Endothelial cell (in vitro differentiated cells): ENCODE measurements around the gene TBX5. TPM values are rescaled to one million over a fixed set of nuclear protein-coding genes. Genes with fewer than 3 reads are reported as not detected.
A peak's percentile ranks its signal among the peaks of the same experiment; 100 is the strongest.

Experiments
- DNase-seq: peaks from one replicate; pipeline ENCODE4 v3.0.0; 2021; ENCODE audit warnings: low spot score
- H3K27ac Mint-ChIP-seq: one replicate; pipeline ENCODE4 v1.8.0; 2021; ENCODE audit warnings: mixed read lengths, inconsistent platforms; ENCODE audit not compliant: unreplicated experiment
- H3K27me3 Mint-ChIP-seq: one replicate; pipeline ENCODE4 v1.8.0; 2021; ENCODE audit warnings: mild to moderate bottlenecking, moderate library complexity, mixed read lengths, inconsistent platforms; ENCODE audit not compliant: unreplicated experiment
- H3K36me3 Mint-ChIP-seq: one replicate; pipeline ENCODE4 v1.8.0; 2021; ENCODE audit warnings: mild to moderate bottlenecking, low read depth, mixed read lengths, inconsistent platforms; ENCODE audit not compliant: unreplicated experiment
- H3K4me1 Mint-ChIP-seq: one replicate; pipeline ENCODE4 v1.8.0; 2021; ENCODE audit warnings: mild to moderate bottlenecking, mixed read lengths, inconsistent platforms; ENCODE audit not compliant: unreplicated experiment
- H3K4me3 Mint-ChIP-seq: one replicate; pipeline ENCODE4 v1.8.0; 2021; ENCODE audit warnings: mild to moderate bottlenecking, mixed read lengths, inconsistent platforms; ENCODE audit not compliant: unreplicated experiment
- H3K9me3 Mint-ChIP-seq: one replicate; pipeline ENCODE4 v1.8.0; 2021; ENCODE audit warnings: mixed read lengths, inconsistent platforms; ENCODE audit not compliant: unreplicated experiment
- CTCF ChIP-seq: fragments of 200-600 bp; sonication (generic); IDR thresholded peaks from one replicate; pipeline ENCODE4 v1.5.0; 2021; ENCODE audit warnings: antibody characterized with exemption; ENCODE audit not compliant: unreplicated experiment
- total RNA-seq: library from RNA; stranded (reverse); fragmentation: NEBNext Ultra II Directional; extraction: Animal tissue kit (Norgen Biotek cat#: 25700); gene quantifications from one replicate; pipeline ENCODE4 v1.2.1, GENCODE V29; 2021; ENCODE audit not compliant: unreplicated experiment

TBX5 gene
- total RNA-seq, 1 donor from 2014 or later = 0.38 TPM

GRCh38 chr12:114318984-114319383, 87.0 kb downstream of the TBX5 start:
- no peak overlapping the region for H3K4me3 Mint-ChIP-seq
- H3K9me3 Mint-ChIP-seq = no peaks in the 10 kb centered on the region
- H3K27me3 Mint-ChIP-seq = no peaks in the 10 kb centered on the region

DNA sequence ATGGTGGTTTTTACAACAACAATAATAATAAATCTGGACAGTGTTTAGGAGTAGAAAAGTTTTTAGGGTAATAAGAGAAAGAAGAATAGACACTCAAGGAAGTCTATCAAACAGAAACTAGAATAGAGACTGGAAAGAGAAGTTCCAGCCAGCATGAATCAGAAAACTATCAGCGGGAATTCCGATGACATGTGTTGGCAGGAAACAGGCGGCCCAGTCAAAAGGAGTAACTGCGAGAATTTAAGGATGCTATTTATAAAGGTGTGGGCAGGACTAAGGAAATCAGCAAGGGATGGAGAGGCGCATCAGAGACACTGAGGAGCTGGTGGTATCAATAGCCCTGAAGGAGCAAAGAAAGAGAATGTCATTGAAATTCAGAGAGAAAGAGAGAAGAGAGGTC, 89.9 kb downstream of the TBX5 start:
- DNase-seq = no peak
- H3K9me3 Mint-ChIP-seq = no peaks in the 10 kb centered on the region
- H3K4me3 Mint-ChIP-seq = no peak overlapping the region
- H3K27ac Mint-ChIP-seq = no peak overlapping the region
- H3K4me1 Mint-ChIP-seq = no peaks in the 10 kb centered on the region
- no peaks in the 10 kb centered on the region for H3K36me3 Mint-ChIP-seq
- TF ChIP-seq CTCF = no peak
- H3K27me3 Mint-ChIP-seq = no peaks in the 10 kb centered on the region

More at GRCh38 chr12:114318984-114319383, 87.0 kb downstream of the TBX5 start:
- H3K36me3 Mint-ChIP-seq = no peaks in the 10 kb centered on the region
- no peaks in the 10 kb centered on the region for H3K4me1 Mint-ChIP-seq
- DNase-seq = no peak
- H3K27ac Mint-ChIP-seq = no peak overlapping the region
- TF ChIP-seq CTCF = no peak

GRCh38 chr12:114314974-114315720, 90.8 kb downstream of the TBX5 start:
- no peaks in the 10 kb centered on the region for H3K9me3 Mint-ChIP-seq
- H3K36me3 Mint-ChIP-seq = no peaks in the 10 kb centered on the region
- DNase-seq = no peak
- H3K4me1 Mint-ChIP-seq = no peaks in the 10 kb centered on the region
- H3K27me3 Mint-ChIP-seq = no peaks in the 10 kb centered on the region
- no peak overlapping the region for H3K27ac Mint-ChIP-seq
- no peak overlapping the region for H3K4me3 Mint-ChIP-seq
- no peak for TF ChIP-seq CTCF

GRCh38 chr12:114314403-114314802, 91.5 kb downstream of the TBX5 start:
- no peak overlapping the region for H3K27ac Mint-ChIP-seq
- DNase-seq = no peak
- H3K4me3 Mint-ChIP-seq = no peak overlapping the region
- H3K4me1 Mint-ChIP-seq = no peaks in the 10 kb centered on the region
- H3K36me3 Mint-ChIP-seq = no peaks in the 10 kb centered on the region
- no peaks in the 10 kb centered on the region for H3K27me3 Mint-ChIP-seq
- TF ChIP-seq CTCF = no peak
- H3K9me3 Mint-ChIP-seq = no peaks in the 10 kb centered on the region

DNA sequence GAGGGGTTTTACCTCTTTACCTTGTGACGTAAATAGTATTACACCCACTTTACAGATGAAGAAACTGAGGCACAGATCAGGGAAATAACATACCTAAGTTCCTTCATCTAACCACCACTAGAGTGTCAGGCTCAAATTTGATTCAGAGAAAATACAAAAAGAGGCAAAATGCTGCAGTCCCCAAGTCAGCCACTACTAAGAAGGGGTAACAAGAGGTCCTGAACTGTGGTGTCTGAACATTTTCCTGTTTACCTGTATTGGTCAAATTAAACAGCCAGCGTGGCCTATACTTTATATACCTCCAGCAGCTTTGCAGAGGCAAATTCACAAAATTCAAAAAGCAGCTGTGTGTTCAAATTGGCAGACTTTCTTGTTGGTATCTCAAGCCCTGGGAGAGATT, 92.0 kb downstream of the TBX5 start:
- Mint-ChIP-seq H3K4me3 (no peak overlapping the region), H3K9me3 (no peaks in the 10 kb centered on the region), H3K27ac (no peak overlapping the region), H3K36me3 (no peaks in the 10 kb centered on the region), H3K27me3 (no peaks in the 10 kb centered on the region), H3K4me1 (no peaks in the 10 kb centered on the region)
- DNase-seq = no peak
- peak; percentile 44 for TF ChIP-seq CTCF
